H9 (cell line): ENCODE results near the gene ANKRD34A. TPM values are rescaled to one million over a fixed set of nuclear protein-coding genes. Genes with fewer than 3 reads are reported as not detected.
A peak's percentile ranks its signal among the peaks of the same experiment; 100 is the strongest.

ENCODE experiments used
- DNase-seq: peaks from one replicate; pipeline ENCODE4 v3.0.0-alpha.2; 2017
- H2AFZ ChIP-seq: one replicate; pipeline ENCODE4 v1.6.1; 2013; ENCODE audit warnings: mild to moderate bottlenecking, low read length, control low read depth, moderate library complexity
- H2AK5ac ChIP-seq: 2 replicates; pipeline ENCODE4 v1.6.1; 2013; ENCODE audit warnings: low read length, control low read depth, mixed read lengths; ENCODE audit not compliant: insufficient read length
- H2BK120ac ChIP-seq: one replicate; pipeline ENCODE4 v1.6.1; 2013; ENCODE audit warnings: low read depth, mild to moderate bottlenecking, low read length, control low read depth, inconsistent platforms; ENCODE audit not compliant: poor library complexity, severe bottlenecking
- H2BK12ac ChIP-seq: 2 replicates; pipeline ENCODE4 v1.6.1; 2013; ENCODE audit warnings: low read length, control low read depth, mixed read lengths, low read depth; ENCODE audit not compliant: insufficient read length
- H2BK15ac ChIP-seq: 2 replicates; pipeline ENCODE4 v1.6.1; 2013; ENCODE audit warnings: low read depth, low read length, control low read depth
- H2BK20ac ChIP-seq: one replicate; pipeline ENCODE4 v1.6.1; 2013; ENCODE audit warnings: low read depth, mild to moderate bottlenecking, low read length, control low read depth, inconsistent platforms; ENCODE audit not compliant: poor library complexity, severe bottlenecking
- H2BK5ac ChIP-seq: 2 replicates; pipeline ENCODE4 v1.6.1; 2013; ENCODE audit warnings: low read length, control low read depth, mixed read lengths; ENCODE audit not compliant: insufficient read length
- H3K14ac ChIP-seq: 2 replicates; pipeline ENCODE4 v1.6.1; 2013; ENCODE audit warnings: low read length, control low read depth; ENCODE audit not compliant: insufficient read depth
- H3K18ac ChIP-seq: 2 replicates; pipeline ENCODE4 v1.6.1; 2013; ENCODE audit warnings: low read depth, mild to moderate bottlenecking, mixed read lengths, low read length, control low read depth; ENCODE audit not compliant: insufficient read length
- H3K23ac ChIP-seq: 2 replicates; pipeline ENCODE4 v1.6.1; 2013; ENCODE audit warnings: low read length, control low read depth, mixed read lengths, low read depth; ENCODE audit not compliant: insufficient read length
- H3K23me2 ChIP-seq: 2 replicates; pipeline ENCODE4 v1.6.1; 2013; ENCODE audit warnings: low read depth, mild to moderate bottlenecking, mixed read lengths, low read length, control low read depth; ENCODE audit not compliant: insufficient read length, poor library complexity, severe bottlenecking
- H3K27ac ChIP-seq: 2 replicates; pipeline ENCODE4 v1.5.1; 2013; ENCODE audit warnings: low read length, control low read depth, mixed read lengths, low read depth; ENCODE audit not compliant: insufficient read length
- H3K27me3 ChIP-seq: 2 replicates; pipeline ENCODE4 v1.6.1; 2013; ENCODE audit warnings: low read length, control low read depth, inconsistent platforms; ENCODE audit not compliant: insufficient read depth
- H3K4ac ChIP-seq: 2 replicates; pipeline ENCODE4 v1.6.1; 2013; ENCODE audit warnings: low read depth, mild to moderate bottlenecking, control low read depth, inconsistent platforms, low read length, moderate library complexity
- H3K4me1 ChIP-seq: 2 replicates; pipeline ENCODE4 v1.6.1; 2013; ENCODE audit warnings: low read length, control low read depth, inconsistent platforms; ENCODE audit not compliant: insufficient read depth
- H3K4me2 ChIP-seq: 2 replicates; pipeline ENCODE4 v1.6.1; 2013; ENCODE audit warnings: low read length, control low read depth, mixed read lengths; ENCODE audit not compliant: insufficient read length, insufficient read depth
- H3K56ac ChIP-seq: 2 replicates; pipeline ENCODE4 v1.6.1; 2013; ENCODE audit warnings: low read depth, mild to moderate bottlenecking, mixed read lengths, low read length, control low read depth; ENCODE audit not compliant: insufficient read length
- H3K79me1 ChIP-seq: 2 replicates; pipeline ENCODE4 v1.6.1; 2013; ENCODE audit warnings: low read depth, mild to moderate bottlenecking, moderate library complexity, low read length, control low read depth, inconsistent platforms; ENCODE audit not compliant: insufficient read depth, poor library complexity, severe bottlenecking
- H3K79me2 ChIP-seq: 2 replicates; pipeline ENCODE4 v1.6.1; 2013; ENCODE audit warnings: low read length, control low read depth, inconsistent platforms; ENCODE audit not compliant: insufficient read depth
- H3K9ac ChIP-seq: 2 replicates; pipeline ENCODE4 v1.6.1; 2013; ENCODE audit warnings: low read length, control low read depth, mixed read lengths; ENCODE audit not compliant: insufficient read length; ENCODE audit errors: extremely low read depth
- H3K9me3 ChIP-seq: one replicate; pipeline ENCODE4 v1.6.1; 2013; ENCODE audit warnings: low read depth, low read length, inconsistent platforms; ENCODE audit not compliant: control insufficient read depth
- H3T11ph ChIP-seq: one replicate; pipeline ENCODE4 v1.6.1; 2013; ENCODE audit warnings: mild to moderate bottlenecking, low read length, control low read depth, inconsistent platforms
- H4K20me1 ChIP-seq: one replicate; pipeline ENCODE4 v1.6.1; 2013; ENCODE audit not compliant: control insufficient read depth, insufficient read length, insufficient read depth
- H4K5ac ChIP-seq: 2 replicates; pipeline ENCODE4 v1.6.1; 2013; ENCODE audit warnings: low read depth, mild to moderate bottlenecking, mixed read lengths, low read length, control low read depth; ENCODE audit not compliant: insufficient read length
- H4K8ac ChIP-seq: replicated peaks from 2 replicates; pipeline ENCODE4 v1.6.1; 2013; ENCODE audit warnings: low read length, control low read depth, mixed read lengths, low read depth; ENCODE audit not compliant: insufficient read length
- H4K91ac ChIP-seq: 2 replicates; pipeline ENCODE4 v1.6.1; 2013; ENCODE audit warnings: low read depth, mild to moderate bottlenecking, moderate library complexity, mixed read lengths, low read length, control low read depth; ENCODE audit not compliant: insufficient read length
- H3K27ac Mint-ChIP-seq, 3 experiments: 2 replicates in 2 of 3; 3 replicates in 1 of 3; pipeline ENCODE4 v1.8.0; 2020 to 2021; ENCODE audit warnings: mixed read lengths in 3 of 3, mild to moderate bottlenecking in 1 of 3, moderate library complexity in 1 of 3
- H3K27me3 Mint-ChIP-seq: 2 replicates; pipeline ENCODE4 v1.8.0; 2021; ENCODE audit warnings: low read depth, mild to moderate bottlenecking, moderate library complexity, mixed read lengths
- H3K36me3 Mint-ChIP-seq, 3 experiments: 2 replicates in 2 of 3; 3 replicates in 1 of 3; pipeline ENCODE4 v1.8.0; 2020 to 2021; ENCODE audit warnings: low read depth in 3 of 3, mixed read lengths in 3 of 3; ENCODE audit not compliant: insufficient read depth in 1 of 3
- H3K4me1 Mint-ChIP-seq, 2 experiments: 2 replicates each; pipeline ENCODE4 v1.8.0; 2020; ENCODE audit warnings: mixed read lengths in 2 of 2
- H3K4me3 Mint-ChIP-seq, 2 experiments: 2 replicates in 1 of 2; 3 replicates in 1 of 2; pipeline ENCODE4 v1.8.0; 2020 to 2021; ENCODE audit warnings: mild to moderate bottlenecking in 2 of 2, mixed read lengths in 2 of 2, moderate library complexity in 1 of 2
- H3K9me3 Mint-ChIP-seq, 2 experiments: 2 replicates in 1 of 2; 3 replicates in 1 of 2; pipeline ENCODE4 v1.8.0; 2020; ENCODE audit warnings: mild to moderate bottlenecking in 2 of 2, mixed read lengths in 2 of 2, moderate library complexity in 1 of 2
- CTCF ChIP-seq: fragments of 200-600 bp; sonication (generic); conservative IDR thresholded peaks from 3 replicates; pipeline ENCODE4 v1.8.0; 2021; ENCODE audit warnings: antibody characterized with exemption, mild to moderate bottlenecking
- WGBS: extraction: QIAGEN DNeasy Blood & Tissue Kit; methylation state at CpG from one replicate; pipeline ENCODE4 v1.1.7; 2013; ENCODE audit warnings: missing lambda C conversion rate, low lambda C conversion rate, mixed read lengths; ENCODE audit not compliant: insufficient read length; ENCODE audit errors: extremely low coverage; 5-methylcytosine and 5-hydroxymethylcytosine counted together
- total RNA-seq: library from RNA; stranded (reverse); gene quantifications from 2 replicates; pipeline ENCODE4 v1.2.1, GENCODE V29; 2021

The ANKRD34A gene
- total RNA-seq, 1 experiment from 2014 or later, result 0.39 TPM

GRCh38 chr1:145983960-145984830 lies 19.8 kb upstream of the ANKRD34A start:
- Histone ChIP-seq H3K27me3 (no peaks in the 10 kb centered on the region), H3K14ac (no peak overlapping the region), H3K9ac (no peak overlapping the region), H2AK5ac (no peak overlapping the region), H3K4ac (no peak overlapping the region), H2BK5ac (no peak overlapping the region), H3K79me1 (no peaks in the 10 kb centered on the region), H2AFZ (no peak overlapping the region), H3T11ph (no peak overlapping the region), H3K27ac (no peak overlapping the region), H2BK120ac (no peak overlapping the region), H3K18ac (no peak overlapping the region), H4K8ac (no peak overlapping the region), H3K56ac (no peak overlapping the region), H4K20me1 (no peaks in the 10 kb centered on the region), H2BK20ac (no peak overlapping the region), H4K5ac (no peak overlapping the region), H4K91ac (no peak overlapping the region), H3K23ac (no peak overlapping the region), H3K4me2 (no peak overlapping the region), H3K9me3 (no peaks in the 10 kb centered on the region), H3K4me1 (peaks cover 11% of the 10 kb centered on the region; the same call in 1 of the 2 replicates), H3K79me2 (no peaks in the 10 kb centered on the region), H3K23me2 (no peaks in the 10 kb centered on the region), H2BK15ac (no peak overlapping the region), H2BK12ac (no peak overlapping the region)
- Mint-ChIP-seq H3K4me3 (no peak overlapping the region), H3K9me3 (no peaks in the 10 kb centered on the region), H3K27ac (peak overlapping the region in 1 of 3 experiments; percentile 78; a peak in 1 of 7 replicates), H3K27me3 (peaks cover 5% of the 10 kb centered on the region), H3K36me3 (no peaks in the 10 kb centered on the region), H3K4me1 (peaks cover 23 to 28% of the 10 kb centered on the region in 2 experiments)
- no CpG with 5 or more reads among the region's 12 CpGs for WGBS
- TF ChIP-seq CTCF, result no peak
- DNase-seq, result no peak
